Stimulated activated CD8-positive, alpha-beta memory T cell treated with anti-CD3 and anti-CD28 coated beads, Interleukin-15, amount 100 ng/mL, for 48 hours (primary cell): ENCODE measurements around the gene HSPA1L.
"Not testable (repeated sequence)": the region's sequence is repeated elsewhere in the genome, so short reads cannot be mapped to it uniquely, and the experiment has no call there.

Source experiments
- DNase-seq, 2 donors: peaks; one replicate each; pipeline ENCODE4 v3.0.0-alpha.2; 2020; ENCODE audit warnings: low read depth in 2 of 2

The HSPA1L gene

GRCh38 chr6:31813465-31813849 lies 1.6 kb downstream of the HSPA1L start:
- no peak for DNase-seq

- DNase-seq = no peak
These were observed 3.4 kb downstream of the HSPA1L start for GRCh38 chr6:31811645-31812044.

GRCh38 chr6:31808599-31808998 lies 6.5 kb downstream of the HSPA1L start:
- not testable (repeated sequence) for DNase-seq

- DNase-seq = peak; percentile 95 to 96
These were observed 8.4 kb downstream of the HSPA1L start, which contains the start of gene LSM2 for GRCh38 chr6:31806470-31807272. TSS of gene LSM2 (minus strand) at chr6:31806966. CDS start at chr6:31806757, 209 bp downstream.

GRCh38 chr6:31805939-31806469 lies 9.1 kb downstream of the HSPA1L start:
- no peak for DNase-seq

GRCh38 chr6:31801031-31801927 lies 13.8 kb downstream of the HSPA1L start:
- DNase-seq = not testable (repeated sequence)

- DNase-seq = no peak
These were observed 15.3 kb downstream of the HSPA1L start for GRCh38 chr6:31799781-31800180.

- DNase-seq = no peak
These were observed 17.5 kb downstream of the HSPA1L start for GRCh38 chr6:31797588-31797987.

- DNase-seq = no peak
These were observed 18.1 kb downstream of the HSPA1L start for GRCh38 chr6:31796993-31797385.

- DNase-seq = peak; percentile 82 to 85
These were observed 19.3 kb downstream of the HSPA1L start, which contains the start of gene VARS1 for GRCh38 chr6:31795616-31796298. TSS of gene VARS1 (minus strand) at chr6:31795752. CDS start at chr6:31795217, 535 bp downstream.

- DNase-seq = no peak
These were observed 20.0 kb downstream of the HSPA1L start for GRCh38 chr6:31794866-31795615.

GRCh38 chr6:31794294-31794865 lies 20.7 kb downstream of the HSPA1L start:
- DNase-seq = no peak

- not testable (repeated sequence) for DNase-seq
These were observed 21.2 kb downstream of the HSPA1L start for GRCh38 chr6:31793927-31794245.

- DNase-seq = no peak
These were observed 22.3 kb downstream of the HSPA1L start for GRCh38 chr6:31792761-31793171.

- no peak for DNase-seq
These were observed 23.1 kb downstream of the HSPA1L start for GRCh38 chr6:31792090-31792374.

- no peak for DNase-seq
These were observed 23.6 kb downstream of the HSPA1L start for GRCh38 chr6:31791324-31792089.

- DNase-seq = no peak
These were observed 29.6 kb downstream of the HSPA1L start for GRCh38 chr6:31785475-31785874.

GRCh38 chr6:31784098-31784925 lies 30.8 kb downstream of the HSPA1L start:
- DNase-seq = no peak

GRCh38 chr6:31782126-31782855 lies 32.8 kb downstream of the HSPA1L start:
- DNase-seq = no peak
